Transverse colon (tissue), 4 donors: ENCODE measurements around the gene KRTAP5-5.
"Not testable (repeated sequence)": the region's sequence is repeated elsewhere in the genome, so short reads cannot be mapped to it uniquely, and the experiment has no call there.

ENCODE experiments used
- POLR2AphosphoS5 ChIP-seq, 3 donors: sonication (generic); formaldehyde crosslinking; IDR thresholded peaks; one replicate each; pipeline ENCODE4 v1.6.1; 2016; ENCODE audit warnings: antibody characterized with exemption in 3 of 3
- TF ChIP-seq, protein P1 (sequence below), 5 experiments: fragments of 200-600 bp in 3 of 5; fragments of 450-650 bp in 2 of 5; sonication (generic) in 3 of 5; IDR thresholded peaks; 1 replicate in 2 of 5; 2 replicates in 3 of 5; pipeline ENCODE4 v1.5.1; 2016 to 2017; ENCODE audit warnings: antibody characterized with exemption in 5 of 5, inconsistent platforms in 3 of 5, mild to moderate bottlenecking in 2 of 5, moderate library complexity in 1 of 5

DNA sequence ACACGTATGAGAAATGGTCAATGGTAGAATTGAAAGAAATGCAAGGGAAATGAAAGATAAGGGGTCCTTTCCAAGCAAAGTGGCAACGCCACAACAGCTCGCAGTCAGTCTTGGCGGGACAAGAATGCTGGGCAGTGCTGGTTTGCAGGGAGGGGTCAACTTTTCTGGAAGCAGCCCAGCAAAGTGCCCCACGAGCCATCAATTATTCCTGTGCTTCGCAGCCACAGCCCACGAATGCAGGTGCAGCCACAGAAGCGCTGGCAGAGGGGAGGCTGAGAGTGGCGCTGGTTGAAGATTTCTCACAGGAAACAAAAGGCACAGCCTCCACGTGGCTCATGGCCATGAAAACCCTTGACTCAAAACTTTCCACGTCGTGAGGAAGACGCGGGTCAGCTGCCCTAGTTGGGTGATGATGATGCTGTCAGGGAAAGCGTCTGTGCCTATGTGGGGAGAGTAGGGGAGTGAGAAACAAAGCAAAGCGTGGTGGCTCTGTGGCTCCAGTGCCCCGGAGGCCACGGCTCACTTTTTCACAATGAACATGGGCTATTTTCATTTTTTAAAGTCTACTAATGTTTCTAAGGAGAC is 33.2 kb downstream of the KRTAP5-5 start:
- not testable (repeated sequence) for TF ChIP-seq POLR2AphosphoS5 (IDR thresholded peaks at IDR 0.05)
- TF ChIP-seq, protein P1, sequence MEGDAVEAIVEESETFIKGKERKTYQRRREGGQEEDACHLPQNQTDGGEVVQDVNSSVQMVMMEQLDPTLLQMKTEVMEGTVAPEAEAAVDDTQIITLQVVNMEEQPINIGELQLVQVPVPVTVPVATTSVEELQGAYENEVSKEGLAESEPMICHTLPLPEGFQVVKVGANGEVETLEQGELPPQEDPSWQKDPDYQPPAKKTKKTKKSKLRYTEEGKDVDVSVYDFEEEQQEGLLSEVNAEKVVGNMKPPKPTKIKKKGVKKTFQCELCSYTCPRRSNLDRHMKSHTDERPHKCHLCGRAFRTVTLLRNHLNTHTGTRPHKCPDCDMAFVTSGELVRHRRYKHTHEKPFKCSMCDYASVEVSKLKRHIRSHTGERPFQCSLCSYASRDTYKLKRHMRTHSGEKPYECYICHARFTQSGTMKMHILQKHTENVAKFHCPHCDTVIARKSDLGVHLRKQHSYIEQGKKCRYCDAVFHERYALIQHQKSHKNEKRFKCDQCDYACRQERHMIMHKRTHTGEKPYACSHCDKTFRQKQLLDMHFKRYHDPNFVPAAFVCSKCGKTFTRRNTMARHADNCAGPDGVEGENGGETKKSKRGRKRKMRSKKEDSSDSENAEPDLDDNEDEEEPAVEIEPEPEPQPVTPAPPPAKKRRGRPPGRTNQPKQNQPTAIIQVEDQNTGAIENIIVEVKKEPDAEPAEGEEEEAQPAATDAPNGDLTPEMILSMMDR (IDR thresholded peaks at IDR 0.05) = not testable (repeated sequence)
